Measurements from ENCODE around the gene FBXO42.
"Not testable (repeated sequence)": the region's sequence is repeated elsewhere in the genome, so short reads cannot be mapped to it uniquely, and the experiment has no call there.

Gene FBXO42

DNA sequence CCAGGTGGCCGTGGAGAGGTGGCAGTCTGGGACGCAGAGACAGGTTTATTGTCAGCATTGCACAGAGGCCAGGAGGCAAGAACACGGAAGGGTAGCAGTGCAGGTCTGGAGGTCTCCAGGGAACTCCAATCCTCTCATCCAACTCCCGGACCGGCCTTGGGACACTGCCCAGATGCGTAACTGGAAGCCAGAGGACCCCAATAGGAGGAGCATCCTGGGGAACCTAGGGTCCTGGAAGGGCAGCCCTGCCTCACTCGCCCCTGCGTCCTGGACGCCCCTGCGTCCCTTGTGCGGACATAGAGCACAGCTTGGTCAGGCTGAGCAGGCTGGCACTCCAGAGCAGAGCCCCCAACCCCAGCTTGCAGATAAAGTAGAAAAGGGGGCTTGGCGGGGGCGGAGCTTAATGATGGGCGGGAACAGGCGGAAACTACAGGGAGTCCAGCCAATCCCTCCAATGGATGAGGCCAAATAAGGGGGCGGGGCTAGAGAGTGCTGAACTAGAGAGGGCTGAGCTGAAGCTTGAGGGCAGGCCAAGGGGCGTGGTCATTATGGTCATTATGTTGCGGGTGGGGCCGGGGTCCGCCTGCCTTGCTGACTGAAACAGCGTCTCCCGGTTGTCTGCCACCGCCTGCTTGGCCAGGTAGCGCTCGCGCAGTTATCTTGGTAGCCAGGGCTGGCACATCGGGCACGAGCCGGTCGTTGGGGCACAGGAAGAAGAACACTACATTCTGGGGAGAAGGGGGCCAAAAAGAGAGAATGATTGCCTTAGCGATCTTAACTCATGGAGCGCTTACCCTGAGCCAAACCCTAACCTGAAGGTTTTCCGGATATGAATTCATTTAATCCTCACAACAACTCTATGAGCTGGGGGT is 136.2 kb downstream of the FBXO42 start:
- peak; percentile 86 for DNase-seq

- not testable (repeated sequence) for DNase-seq
These were observed 137.0 kb downstream of the FBXO42 start for GRCh38 chr1:16215240-16215639.

DNA sequence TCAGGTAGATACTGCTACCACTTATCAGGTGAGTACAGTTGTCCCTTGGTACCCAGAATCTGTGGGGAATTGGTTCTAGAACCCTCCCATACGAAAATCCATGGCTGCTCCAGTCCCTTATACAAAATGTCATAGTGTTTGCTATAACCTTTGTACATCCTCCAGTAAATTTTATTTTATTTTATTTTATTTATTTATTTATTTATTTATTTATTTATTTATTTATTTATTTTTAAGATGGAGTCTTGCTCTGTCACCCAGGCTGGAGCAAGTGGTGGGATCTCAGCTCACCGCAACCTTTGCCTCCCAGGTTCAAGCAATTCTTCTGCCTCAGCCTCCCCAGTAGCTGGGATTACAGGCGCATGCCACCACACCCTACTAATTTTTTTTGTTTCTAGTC is 138.7 kb downstream of the FBXO42 start:
- not testable (repeated sequence) for DNase-seq

GRCh38 chr1:16213013-16213412 is 139.3 kb downstream of the FBXO42 start:
- no peak for DNase-seq

- no peak for DNase-seq
These were observed 139.9 kb downstream of the FBXO42 start, which contains the start of gene ARHGEF19 for GRCh38 chr1:16212251-16212961. TSS of gene ARHGEF19 (minus strand) at chr1:16212652. CDS start at chr1:16209054, 3,598 bp downstream.

- DNase-seq = no peak
These were observed 140.5 kb downstream of the FBXO42 start for GRCh38 chr1:16211824-16212223.

DNA sequence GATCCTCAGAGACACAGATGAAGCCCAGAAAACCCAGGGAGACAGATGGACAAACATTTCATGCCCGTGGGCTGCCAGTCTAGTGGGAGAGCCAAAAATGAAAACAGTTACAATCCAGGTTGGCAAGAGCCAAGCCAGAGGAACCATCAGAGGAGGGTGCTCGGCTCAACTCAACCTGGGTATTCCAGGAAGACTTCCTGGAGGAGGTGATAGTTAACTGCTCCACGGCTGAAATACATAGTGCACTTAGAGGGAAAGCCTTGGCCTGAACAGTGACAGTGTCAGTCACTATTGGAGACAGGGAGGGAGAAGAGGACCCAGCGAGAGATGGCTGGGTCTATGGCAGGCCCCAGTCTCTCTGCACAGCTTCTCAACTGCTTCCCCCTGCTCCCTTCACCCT is 141.7 kb downstream of the FBXO42 start:
- no peak for DNase-seq

GRCh38 chr1:16209847-16210407 is 142.4 kb downstream of the FBXO42 start:
- DNase-seq = no peak

- no peak for DNase-seq
These were observed 143.0 kb downstream of the FBXO42 start for GRCh38 chr1:16209132-16209846.

DNA sequence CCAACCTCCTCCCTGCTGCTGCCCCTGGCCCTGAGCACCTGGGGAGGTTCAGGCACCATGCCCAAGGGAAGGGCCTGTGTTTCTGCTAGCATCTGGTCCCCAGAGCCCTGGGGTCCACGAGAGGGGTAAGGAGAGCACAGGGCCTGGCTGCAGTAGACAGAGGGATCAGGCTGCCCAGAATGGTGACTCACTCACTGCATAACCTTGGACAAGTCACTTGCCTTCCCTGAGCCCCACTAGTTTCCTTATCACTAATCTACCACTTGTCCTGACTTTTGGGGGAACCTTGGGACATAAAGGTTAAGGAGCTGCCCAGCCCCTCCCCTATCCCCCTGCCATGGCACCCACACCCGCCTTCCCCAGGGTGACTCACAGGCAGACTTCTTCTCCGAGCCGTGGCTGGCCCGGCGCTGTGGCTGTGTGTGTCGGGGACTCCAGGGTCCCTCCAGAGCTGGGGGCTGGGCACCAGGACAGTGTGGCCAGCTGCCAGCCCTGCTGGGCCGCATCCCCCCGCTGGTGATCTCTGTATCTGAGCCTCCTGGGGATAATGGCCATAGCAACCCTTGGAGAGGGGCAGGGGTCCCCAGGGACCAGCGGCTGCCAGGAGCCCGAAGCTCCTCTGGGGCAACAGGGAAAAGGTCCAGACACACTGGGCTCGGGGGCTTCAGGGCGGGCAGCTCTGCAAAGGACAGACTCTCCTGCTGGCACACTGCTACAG is 143.9 kb downstream of the FBXO42 start:
- peak; percentile 31 for DNase-seq

DNA sequence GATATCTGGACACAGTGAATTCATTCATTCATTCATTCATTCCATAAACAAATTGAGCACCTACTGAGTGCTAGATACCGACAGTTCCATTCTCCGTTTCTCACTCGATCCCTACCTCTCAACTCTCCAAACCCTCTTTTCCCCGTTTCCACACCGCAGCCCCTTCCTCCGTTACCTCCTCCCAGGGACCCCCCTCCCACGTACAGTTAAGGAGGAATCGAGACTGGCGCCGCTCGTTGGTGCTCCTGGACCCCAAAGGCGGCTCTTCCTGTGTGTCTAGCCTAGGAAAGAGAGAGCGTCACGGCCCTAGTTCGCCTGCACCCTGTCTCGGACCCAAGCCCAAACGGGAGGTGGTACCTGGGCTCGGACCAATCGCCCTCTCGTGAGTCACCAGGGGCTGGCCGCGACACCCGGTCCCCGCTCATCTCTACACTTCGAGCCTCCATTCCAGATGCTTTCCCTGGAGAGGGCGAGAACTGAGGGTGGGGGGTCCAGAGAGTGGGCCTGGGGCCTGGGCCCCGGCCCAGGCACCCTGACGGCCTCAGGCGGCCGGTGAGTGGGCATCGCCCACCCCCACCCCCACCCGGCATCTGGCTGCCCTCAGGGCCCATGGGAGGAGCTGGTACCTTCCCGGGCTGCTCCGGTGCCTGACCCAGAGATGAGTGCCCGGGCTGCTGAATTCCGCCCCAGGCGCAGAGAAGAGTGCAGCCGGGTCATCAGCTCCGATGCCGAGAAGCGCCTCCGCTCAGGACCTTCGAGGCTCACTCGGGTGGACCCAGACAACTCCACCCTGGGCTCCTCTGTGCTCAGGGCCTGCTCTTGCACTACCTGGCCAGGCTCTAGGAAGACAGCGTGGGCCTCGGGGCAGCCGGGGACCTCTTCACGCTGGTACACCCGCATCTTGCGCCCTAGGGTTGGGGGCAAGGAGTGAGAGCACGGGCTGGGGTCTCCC is 144.7 kb downstream of the FBXO42 start:
- no peak for DNase-seq

DNA sequence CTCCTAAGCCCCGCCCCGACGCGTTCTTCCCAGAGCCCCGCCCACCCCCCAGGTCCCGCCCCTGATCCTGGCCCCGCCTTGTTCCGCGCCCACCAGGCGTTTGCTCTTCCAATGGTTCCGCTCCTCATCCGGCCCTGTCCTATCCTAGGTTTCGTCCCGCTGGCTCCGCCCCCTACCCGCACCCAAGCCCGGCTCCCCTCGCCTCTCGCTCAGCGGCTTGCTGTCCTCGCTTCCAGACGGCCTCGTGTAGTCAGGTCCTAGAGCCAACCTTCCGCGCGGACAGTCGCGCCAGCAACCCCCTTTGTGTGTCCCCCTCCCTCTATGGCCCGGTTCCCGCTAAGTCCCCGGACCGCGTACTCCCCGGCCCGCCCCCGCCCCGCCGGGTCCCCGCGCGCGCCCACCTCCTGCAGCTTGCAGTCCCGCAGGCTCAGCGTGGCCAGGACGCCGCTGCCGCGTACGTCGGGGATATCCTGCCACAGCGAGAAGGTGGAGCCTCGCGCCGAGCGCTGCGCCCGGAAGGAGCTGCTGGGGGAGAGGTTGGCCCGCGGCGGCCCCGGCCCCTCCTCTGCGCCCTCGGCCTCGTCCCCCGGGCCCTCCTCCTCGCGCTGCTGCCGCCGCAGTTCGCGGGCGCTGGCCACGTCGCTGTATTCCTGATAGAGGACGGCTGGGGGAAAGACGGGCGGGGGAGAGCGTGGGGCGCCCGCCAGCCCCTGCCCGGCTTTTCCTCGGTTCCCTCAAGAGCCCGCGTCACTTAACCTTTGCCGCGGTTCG is 145.5 kb downstream of the FBXO42 start:
- DNase-seq = peak; percentile 98

GRCh38 chr1:16205891-16206546 is 146.3 kb downstream of the FBXO42 start:
- no peak for DNase-seq

DNA sequence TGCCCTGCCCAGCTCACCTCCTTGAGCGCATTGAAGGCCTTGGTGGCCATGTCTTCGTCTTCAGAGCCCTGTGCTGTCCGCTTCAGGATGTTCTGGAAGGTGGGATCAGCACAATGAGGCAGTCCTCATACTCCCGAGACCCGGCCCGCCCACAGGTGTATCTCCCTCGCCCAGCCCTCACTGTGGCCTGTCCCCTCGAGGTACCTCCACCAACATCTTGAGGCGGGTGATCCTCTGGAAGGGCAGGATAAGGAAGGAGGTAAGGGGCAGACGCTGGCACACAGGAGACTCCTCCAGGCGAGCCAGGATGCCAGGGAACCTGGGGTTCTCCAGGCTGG is 147.0 kb downstream of the FBXO42 start:
- DNase-seq = no peak

DNA sequence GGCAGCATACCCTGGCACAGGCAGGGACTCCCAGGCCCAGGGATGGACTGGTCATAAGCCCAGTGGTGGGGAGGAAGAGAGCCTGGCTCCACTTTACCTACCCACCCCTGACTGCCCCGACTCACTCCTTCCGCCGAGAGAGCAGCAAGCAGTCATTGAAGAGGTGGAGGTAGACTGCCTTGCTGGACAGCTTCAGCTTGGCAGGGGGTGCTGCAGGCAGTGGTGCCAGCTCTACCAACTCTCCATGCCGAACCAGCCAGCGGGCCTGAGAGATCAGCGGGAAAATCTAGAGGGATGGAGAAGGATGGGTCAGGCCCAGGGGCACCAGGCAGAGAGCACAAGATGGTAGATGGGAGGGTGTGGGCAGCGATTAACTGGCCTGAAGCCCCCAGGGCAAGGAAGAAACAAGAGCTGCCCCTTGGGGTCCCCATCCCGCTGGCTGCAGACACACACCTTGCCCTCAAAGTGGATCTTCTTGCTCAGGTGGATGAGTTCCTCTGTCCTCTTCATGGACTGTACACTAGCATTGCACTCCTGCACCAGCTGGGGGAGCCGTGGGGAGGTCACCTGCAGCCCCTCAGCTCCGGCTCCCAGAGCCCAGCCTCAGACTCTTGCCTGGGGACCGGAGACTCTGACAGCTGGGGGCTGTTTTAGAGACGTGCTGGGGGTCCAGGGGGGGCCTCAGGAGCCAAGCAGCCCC is 147.5 kb downstream of the FBXO42 start:
- DNase-seq = no peak

DNA sequence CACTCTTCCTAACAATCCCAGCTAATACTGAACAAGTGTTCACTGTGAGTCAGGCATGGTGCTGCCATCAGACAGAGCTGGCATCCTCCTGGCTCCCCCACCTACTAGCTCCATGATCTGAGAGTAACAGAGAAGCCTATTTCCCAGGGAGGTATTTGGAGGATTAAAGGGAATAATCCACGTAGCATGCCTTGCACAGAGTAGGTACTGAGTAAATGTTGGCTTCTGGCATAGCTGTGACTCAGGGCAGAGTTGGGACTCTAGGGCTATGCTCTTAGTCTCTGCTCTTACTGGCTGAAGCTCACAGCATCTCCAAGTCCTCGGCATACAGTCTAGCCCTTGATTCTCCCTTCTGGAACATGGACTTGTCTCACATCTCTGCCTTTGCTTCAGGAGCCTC is 148.1 kb downstream of the FBXO42 start:
- DNase-seq = no peak

DNA sequence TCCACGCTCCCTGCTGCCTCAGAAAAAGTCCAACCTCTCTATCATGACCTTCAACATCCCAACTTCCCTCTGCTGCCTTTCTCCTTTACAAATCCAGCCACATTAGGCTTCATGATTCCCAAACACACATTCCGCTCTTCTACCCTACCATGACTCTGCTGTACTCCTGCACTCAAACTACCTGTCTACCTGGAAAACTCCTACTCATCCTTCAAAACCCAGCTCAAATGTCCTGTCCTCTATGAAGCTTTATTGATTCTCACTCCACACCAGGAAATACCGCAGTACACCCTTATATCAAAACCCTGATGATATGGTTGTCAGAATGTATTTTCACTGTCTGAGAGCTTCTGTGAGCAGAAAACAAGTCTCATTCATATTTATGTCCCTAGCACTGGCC is 148.7 kb downstream of the FBXO42 start:
- no peak for DNase-seq

DNA sequence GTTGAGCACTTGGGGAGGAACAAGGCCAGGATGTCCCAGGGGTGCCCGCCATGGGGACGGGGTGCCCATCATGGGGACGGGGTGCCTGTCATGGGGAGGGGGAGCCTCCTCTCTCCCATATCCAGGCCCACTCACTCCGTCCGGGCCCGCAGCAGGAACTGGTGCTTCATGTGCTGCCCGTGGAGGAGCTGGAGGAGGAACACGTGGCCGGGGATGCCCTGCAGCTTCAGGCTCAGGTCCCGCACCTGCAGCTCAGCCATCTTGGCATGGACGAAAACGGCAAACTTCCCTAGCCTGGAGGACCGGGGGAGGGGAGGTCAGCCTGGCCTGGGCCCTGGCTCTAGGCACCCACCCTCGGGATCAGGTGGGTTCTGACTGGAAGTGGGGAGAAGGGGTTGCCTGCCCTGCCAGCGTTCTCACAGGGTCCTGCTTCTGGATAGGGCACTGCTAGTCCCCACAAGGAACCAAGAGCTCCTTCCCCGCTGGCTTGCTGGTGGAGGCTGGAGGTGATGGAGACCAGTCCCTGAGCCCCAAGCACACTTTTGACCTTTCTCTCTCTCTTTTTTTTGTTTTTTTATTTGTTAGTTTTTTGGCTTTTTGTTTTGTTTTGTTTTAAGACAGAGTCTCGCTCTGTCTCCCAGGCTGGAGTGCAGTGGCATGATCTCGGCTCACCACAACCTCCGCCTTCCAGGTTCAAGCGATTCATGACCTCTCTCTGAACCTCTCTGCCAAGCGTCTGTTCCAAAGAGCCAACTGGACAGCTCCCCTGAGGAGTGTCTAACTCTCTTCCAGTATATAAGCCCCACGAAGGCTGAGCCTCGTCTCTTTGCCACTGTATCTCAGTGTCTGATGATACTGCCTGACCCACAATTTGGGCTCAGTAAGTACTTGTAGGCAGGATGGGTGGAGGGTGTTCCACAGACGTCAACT is 149.7 kb downstream of the FBXO42 start:
- no peak for DNase-seq

All from suppressor macrophage treated with lipopolysaccharide for 4 hours (primary cell).